Measurements from ENCODE around the gene LZIC.
A peak's percentile ranks its signal among the peaks of the same experiment; 100 is the strongest.

Gene LZIC

DNA sequence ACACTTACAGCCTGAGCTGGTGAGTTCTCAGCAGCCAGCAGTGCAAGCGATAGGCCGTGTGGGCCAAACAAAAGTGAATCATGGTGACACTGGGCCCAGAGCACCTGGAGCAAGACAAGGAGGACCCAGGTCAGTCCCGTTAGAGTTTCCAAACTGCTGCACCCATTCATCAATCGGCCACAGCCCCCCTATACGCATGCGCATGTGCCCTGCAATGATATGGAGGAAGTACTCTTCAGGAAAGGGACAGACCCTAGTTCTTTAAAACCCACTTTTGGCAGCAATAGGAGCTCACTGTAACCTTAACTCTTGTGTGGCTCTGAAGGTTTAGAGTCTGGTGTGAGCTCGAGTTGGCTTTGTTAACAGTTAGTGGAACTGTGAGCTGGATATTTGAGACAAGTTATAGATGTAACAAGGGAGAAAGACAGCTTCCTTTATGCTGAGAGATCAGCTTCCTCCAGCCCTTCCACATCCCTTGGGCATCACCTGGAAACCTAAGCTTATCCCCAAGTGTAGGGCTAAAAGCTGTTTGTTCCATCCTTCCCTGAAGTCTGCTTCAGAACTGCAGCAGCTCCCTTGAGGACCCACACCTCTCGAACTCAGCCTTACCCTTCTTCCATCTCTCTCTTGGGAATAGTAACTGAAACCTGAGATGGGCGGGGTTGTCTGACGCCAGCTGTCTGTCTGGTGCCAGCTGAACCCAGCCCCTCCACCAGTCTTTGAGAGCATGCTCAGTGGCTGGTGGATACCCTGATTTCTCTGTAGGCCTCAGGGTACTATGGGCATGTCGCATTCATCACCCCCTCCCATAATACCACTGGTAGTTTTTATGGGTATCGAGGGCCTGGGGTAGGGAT is 17.7 kb upstream of the LZIC start:
- POLR2A ChIA-PET, result no interaction called here
- TF ChIP-seq, protein P1, sequence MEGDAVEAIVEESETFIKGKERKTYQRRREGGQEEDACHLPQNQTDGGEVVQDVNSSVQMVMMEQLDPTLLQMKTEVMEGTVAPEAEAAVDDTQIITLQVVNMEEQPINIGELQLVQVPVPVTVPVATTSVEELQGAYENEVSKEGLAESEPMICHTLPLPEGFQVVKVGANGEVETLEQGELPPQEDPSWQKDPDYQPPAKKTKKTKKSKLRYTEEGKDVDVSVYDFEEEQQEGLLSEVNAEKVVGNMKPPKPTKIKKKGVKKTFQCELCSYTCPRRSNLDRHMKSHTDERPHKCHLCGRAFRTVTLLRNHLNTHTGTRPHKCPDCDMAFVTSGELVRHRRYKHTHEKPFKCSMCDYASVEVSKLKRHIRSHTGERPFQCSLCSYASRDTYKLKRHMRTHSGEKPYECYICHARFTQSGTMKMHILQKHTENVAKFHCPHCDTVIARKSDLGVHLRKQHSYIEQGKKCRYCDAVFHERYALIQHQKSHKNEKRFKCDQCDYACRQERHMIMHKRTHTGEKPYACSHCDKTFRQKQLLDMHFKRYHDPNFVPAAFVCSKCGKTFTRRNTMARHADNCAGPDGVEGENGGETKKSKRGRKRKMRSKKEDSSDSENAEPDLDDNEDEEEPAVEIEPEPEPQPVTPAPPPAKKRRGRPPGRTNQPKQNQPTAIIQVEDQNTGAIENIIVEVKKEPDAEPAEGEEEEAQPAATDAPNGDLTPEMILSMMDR (IDR thresholded peaks at IDR 0.05; ENCODE audit: insufficient read depth, low read length, missing control alignments), result no peak
- no peak for DNase-seq (ENCODE audit: low read depth, low spot score)
- CTCF ChIA-PET, result interaction anchor here (0.7 to 4.7 kb wide), 6 partner anchors 8 to 191 kb away, joined by 3 to 40 read pairs (median 4); partner anchors contain the start of genes LZIC and NMNAT1
- H3K4me3 ChIP-seq (ENCODE audit: low read depth, low read length), result no peak overlapping the region

DNA sequence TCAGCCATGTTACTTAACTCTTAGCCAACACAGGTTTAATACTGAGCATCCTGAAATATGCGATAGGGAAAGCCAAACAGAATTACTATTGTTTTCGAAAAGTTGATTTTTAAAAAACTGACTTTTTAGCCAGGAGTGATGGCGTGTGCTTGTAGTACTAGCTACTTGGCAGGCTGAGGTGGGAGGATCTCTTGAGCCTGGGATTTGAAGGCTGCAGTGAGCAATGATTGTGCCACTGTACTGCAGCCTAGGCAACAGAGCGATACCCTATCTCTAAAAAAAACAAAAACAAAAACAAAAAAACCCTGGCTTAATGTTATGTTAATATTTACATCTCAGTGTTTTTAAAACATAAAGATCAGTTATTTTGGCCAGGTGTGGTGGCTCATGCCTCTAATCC is 16.8 kb upstream of the LZIC start:
- CTCF ChIA-PET, result interaction anchor here (1.1 to 4.7 kb wide), 4 partner anchors 9 to 192 kb away, joined by 4 to 40 read pairs (median 8); partner anchors contain the start of genes LZIC and NMNAT1

DNA sequence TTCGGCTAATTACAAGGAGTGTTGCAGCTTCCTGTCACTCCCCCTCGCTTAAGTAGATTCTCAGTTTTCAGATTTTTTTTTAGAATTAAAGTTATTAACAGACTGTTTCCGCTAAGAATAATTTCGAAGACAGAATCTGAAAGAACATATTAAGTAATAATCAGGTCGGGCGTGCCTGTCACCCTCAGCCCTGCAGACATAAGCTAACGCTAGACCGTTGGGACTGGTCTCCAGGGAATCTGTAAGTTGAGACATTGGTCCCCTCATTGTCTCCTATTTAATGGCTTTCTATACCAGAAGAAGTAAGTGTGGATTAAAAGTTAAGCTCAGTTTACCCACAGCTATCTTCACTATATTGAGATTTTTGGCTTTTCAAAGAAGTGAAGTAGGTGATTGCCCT is 14.5 kb upstream of the LZIC start:
- H3K4me3 ChIP-seq (ENCODE audit: low read depth, low read length), result no peak overlapping the region
- TF ChIP-seq, protein P1 (IDR thresholded peaks at IDR 0.05; ENCODE audit: insufficient read depth, low read length, missing control alignments), result no peak
- ChIA-PET CTCF (interaction anchor here (0.7 to 1.2 kb wide), 6 partner anchors 8 to 385 kb away, joined by 3 to 4 read pairs (median 3); partner anchors contain the start of genes LZIC, NMNAT1 and UBE4B), POLR2A (no interaction called here)
- DNase-seq (ENCODE audit: low read depth, low spot score), result no peak

More for the DNA sequence above, 16.8 kb upstream of the LZIC start:
- POLR2A ChIA-PET, result no interaction called here
- TF ChIP-seq, protein P1 (IDR thresholded peaks at IDR 0.05; ENCODE audit: insufficient read depth, low read length, missing control alignments), result no peak
- DNase-seq (ENCODE audit: low read depth, low spot score), result no peak
- no peak overlapping the region for H3K4me3 ChIP-seq (ENCODE audit: low read depth, low read length)

DNA sequence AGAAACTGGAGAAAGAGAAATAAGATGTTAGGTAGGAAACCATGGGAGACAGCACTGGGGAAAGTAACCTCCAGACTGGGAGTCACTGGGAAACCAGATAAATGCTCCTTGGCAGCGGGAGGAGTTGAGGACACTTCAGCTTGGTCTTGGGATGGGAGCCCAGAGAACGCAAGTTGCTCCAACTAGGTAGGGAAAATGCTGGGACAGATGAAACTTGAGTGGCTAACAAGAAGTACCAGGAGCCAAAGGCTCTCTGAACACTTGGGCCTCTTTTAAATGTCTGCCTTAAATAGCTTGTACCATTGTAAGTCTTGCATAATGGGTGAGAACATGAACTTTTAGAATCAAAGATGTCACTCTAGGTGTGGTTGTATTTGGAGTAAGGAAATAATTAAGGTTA is 3.1 kb upstream of the LZIC start:
- TF ChIP-seq, protein P1 (IDR thresholded peaks at IDR 0.05; ENCODE audit: insufficient read depth, low read length, missing control alignments), result no peak
- DNase-seq (ENCODE audit: low read depth, low spot score), result no peak
- ChIA-PET POLR2A (no interaction called here), CTCF (interaction anchor here (0.7 kb wide), 1 partner anchor 483 kb away, joined by 3 read pairs; no protein-coding TSS in a partner anchor)
- no peak overlapping the region for H3K4me3 ChIP-seq (ENCODE audit: low read depth, low read length)

DNA sequence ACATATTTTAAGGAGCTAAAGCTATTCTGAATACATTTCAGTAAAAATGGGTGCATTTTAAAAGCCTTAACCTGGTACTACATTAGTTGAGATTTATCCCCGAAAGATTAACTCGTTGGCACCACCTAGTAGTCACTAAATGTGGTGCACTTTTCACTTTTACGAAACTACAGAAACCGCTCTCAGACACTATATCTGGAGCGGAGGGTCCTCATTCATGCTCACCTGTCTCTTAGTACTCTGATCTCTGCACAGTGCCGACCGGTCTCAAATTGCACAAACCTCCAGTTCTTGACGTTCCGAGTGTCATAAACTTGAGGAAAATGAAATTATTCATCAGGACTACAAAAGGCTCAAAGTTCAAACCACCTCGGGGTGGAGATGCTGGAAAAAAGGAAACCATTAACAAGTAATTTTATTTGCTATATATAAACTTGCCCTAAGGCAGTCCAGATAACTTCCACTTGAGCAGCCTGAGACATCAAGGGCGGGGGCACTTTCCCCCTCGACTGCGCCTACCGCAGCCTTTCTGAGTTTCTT is 722 bp downstream of the LZIC start:
- TF ChIP-seq, protein P1 (IDR thresholded peaks at IDR 0.05; ENCODE audit: insufficient read depth, low read length, missing control alignments), result peak; percentile 46
- CTCF ChIA-PET, result interaction anchor here (0.6 to 9.1 kb wide), 27 partner anchors 8 to 355 kb away, joined by 3 to 187 read pairs (median 4); no protein-coding TSS in a partner anchor
- no peak for DNase-seq (ENCODE audit: low read depth, low spot score)
- H3K4me3 ChIP-seq (ENCODE audit: low read depth, low read length), result peak overlapping the region; percentile 92
- POLR2A ChIA-PET, result interaction anchor here (1.2 to 2.0 kb wide), 4 partner anchors 32 to 176 kb away, joined by 4 to 6 read pairs (median 6); partner anchors contain the start of gene CTNNBIP1
